Measurements from ENCODE around the gene INF2.
A peak's percentile ranks its signal among the peaks of the same experiment; 100 is the strongest.

INF2 gene

DNA sequence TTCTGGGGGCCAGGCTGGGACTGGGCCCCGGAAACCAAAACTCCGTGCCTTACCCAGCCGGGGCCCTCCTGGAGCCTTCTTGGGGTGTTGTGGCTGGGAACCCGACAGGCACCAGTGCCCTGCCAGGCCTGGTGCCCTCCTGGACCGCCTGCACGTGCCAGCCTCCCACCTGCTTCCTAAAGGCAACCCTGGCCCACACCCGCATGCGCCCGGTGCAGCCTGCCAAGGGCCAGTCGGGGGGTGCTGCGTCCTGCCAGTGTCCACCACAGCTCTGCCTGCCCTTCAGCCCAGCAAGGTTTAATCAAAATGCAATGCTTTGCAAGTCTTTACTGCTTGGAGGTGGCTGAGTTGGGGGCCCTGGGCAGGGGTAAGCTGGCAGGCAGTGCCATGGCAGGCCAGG is 29.5 kb downstream of the INF2 start:
- Histone ChIP-seq H3K4me3 (ENCODE audit: low read depth in 1 of 2, low read length in 1 of 2) (no peak overlapping the region), H3K4me1 (ENCODE audit: control insufficient read depth in 1 of 2, insufficient read depth in 1 of 2, low read depth in 1 of 2, low read length in 1 of 2) (peaks cover 7 to 13% of the 10 kb centered on the region in 2 experiments), H3K27ac (no peak overlapping the region), H3K9me3 (no peaks in the 10 kb centered on the region), H3K27me3 (peaks cover 9% of the 10 kb centered on the region), H3K36me3 (no peaks in the 10 kb centered on the region)
- TF ChIP-seq, protein P1, sequence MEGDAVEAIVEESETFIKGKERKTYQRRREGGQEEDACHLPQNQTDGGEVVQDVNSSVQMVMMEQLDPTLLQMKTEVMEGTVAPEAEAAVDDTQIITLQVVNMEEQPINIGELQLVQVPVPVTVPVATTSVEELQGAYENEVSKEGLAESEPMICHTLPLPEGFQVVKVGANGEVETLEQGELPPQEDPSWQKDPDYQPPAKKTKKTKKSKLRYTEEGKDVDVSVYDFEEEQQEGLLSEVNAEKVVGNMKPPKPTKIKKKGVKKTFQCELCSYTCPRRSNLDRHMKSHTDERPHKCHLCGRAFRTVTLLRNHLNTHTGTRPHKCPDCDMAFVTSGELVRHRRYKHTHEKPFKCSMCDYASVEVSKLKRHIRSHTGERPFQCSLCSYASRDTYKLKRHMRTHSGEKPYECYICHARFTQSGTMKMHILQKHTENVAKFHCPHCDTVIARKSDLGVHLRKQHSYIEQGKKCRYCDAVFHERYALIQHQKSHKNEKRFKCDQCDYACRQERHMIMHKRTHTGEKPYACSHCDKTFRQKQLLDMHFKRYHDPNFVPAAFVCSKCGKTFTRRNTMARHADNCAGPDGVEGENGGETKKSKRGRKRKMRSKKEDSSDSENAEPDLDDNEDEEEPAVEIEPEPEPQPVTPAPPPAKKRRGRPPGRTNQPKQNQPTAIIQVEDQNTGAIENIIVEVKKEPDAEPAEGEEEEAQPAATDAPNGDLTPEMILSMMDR (IDR thresholded peaks at IDR 0.05): no peak

DNA sequence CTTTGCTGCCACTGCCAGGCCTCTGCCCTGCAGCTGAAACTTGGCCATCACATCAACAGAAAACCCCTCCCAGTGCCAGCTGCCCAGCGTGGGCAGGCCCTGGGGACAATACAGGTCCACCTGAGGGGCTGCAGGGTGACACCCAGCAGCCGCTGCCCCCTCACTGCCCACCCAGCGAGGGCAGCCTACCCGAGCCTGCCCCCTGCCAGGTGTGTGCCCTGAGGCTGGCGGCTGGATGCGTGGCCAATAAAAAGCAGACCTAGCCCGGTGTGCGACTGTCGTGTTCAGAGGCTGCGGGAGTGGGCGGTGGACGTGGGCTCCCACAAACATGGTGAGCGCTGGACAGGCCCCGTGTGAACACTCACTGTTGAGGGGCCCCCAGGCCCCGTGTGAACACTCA is 29.9 kb downstream of the INF2 start:
- Histone ChIP-seq H3K4me1 (ENCODE audit: control insufficient read depth in 1 of 2, insufficient read depth in 1 of 2, low read depth in 1 of 2, low read length in 1 of 2) (peaks cover 7 to 16% of the 10 kb centered on the region in 2 experiments), H3K27ac (no peak overlapping the region), H3K27me3 (peaks cover 12% of the 10 kb centered on the region), H3K4me3 (ENCODE audit: low read depth in 1 of 2, low read length in 1 of 2) (no peak overlapping the region), H3K36me3 (no peaks in the 10 kb centered on the region), H3K9me3 (no peaks in the 10 kb centered on the region)
- TF ChIP-seq, protein P1 (IDR thresholded peaks at IDR 0.05): no peak

DNA sequence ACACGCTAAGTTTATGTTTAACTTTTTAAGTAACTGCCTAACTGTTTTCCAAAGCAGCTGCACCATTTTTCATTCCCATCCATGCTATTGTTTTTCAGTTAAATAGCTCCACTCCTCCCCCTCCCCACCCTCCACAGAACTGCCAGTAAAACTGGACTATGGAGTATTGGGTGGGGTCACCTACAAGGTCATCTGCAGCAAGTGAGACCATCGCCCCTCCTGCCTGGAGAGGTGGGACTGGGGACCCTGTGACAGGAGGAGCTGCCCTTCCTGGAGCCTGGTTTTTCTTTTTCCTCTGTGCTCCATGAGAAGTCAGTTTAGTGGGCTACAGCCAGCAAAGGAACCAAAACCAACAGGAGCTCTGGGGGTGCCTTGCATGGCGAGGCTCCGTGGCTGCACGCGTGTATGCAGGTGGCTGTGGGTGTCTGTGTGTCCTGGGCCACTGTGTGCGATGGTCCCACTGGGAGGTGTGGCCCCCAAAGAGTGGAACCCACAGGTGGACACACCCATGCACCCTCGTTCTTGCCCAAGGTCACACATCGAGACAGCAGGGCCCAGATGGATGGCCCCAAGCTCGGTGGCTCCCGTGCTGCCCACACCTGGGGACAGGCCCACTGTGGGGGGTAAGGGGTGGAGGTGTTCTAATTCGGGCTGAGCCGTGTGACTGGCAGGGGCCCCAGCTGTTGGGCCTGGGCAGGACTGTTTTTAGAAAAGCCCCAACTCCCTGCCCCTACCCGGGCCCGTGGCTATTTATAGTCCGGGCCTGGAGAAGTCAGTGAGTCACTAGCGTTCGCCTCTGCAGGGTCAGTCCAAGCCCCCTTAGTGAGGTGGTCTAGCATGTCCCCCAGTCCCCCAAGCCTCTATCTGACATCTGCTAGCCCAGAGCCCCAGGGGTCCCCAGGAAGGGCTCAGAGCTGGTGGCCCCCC is 32.4 kb downstream of the INF2 start:
- Histone ChIP-seq H3K36me3 (no peaks in the 10 kb centered on the region), H3K27ac (no peak overlapping the region), H3K4me3 (ENCODE audit: low read depth in 1 of 2, low read length in 1 of 2) (no peak overlapping the region)

DNA sequence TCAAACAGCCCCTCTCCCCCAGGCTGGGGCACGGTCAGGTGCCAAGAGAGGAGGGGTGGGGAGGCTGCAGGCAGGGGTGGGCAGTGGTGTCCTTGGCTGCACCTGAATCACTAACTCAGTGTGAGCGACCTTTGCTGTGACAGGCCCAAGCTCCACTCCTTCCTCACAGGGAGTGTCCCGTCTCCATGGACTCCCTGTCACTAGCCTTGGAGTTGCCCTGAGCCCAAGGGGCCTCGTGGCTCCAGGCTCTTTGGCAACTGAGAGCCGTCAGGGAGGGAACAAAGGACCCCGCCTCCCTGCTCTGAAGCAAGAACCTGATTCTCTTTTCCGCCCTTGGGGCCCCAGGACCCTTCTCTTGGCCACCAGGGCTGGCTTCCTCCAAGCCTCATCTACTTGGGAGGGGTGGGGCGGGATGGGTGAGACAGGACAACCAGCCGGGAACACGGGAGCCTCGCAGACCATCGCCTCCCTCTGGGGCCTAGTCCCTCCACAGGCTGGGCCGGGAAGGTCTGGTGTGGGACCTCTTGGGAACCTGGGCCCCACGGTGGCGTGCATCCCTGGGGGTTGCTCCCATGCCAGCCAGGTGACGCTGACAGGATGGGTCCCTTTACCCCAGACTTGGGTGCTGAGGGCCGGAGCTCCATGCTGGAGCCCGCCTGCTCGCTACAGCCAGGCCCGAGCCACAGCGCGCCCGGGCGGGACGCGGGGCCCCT is 33.7 kb downstream of the INF2 start:
- H3K4me3 ChIP-seq (ENCODE audit: low read depth in 1 of 2, low read length in 1 of 2): peak overlapping the region; percentile 98 to 100

More for the DNA sequence above, 32.4 kb downstream of the INF2 start:
- Histone ChIP-seq H3K9me3 (no peaks in the 10 kb centered on the region), H3K4me1 (ENCODE audit: control insufficient read depth in 1 of 2, insufficient read depth in 1 of 2, low read depth in 1 of 2, low read length in 1 of 2) (peaks cover 12 to 21% of the 10 kb centered on the region in 2 experiments), H3K27me3 (peaks cover 29% of the 10 kb centered on the region)
- TF ChIP-seq, protein P1 (IDR thresholded peaks at IDR 0.05): no peak

DNA sequence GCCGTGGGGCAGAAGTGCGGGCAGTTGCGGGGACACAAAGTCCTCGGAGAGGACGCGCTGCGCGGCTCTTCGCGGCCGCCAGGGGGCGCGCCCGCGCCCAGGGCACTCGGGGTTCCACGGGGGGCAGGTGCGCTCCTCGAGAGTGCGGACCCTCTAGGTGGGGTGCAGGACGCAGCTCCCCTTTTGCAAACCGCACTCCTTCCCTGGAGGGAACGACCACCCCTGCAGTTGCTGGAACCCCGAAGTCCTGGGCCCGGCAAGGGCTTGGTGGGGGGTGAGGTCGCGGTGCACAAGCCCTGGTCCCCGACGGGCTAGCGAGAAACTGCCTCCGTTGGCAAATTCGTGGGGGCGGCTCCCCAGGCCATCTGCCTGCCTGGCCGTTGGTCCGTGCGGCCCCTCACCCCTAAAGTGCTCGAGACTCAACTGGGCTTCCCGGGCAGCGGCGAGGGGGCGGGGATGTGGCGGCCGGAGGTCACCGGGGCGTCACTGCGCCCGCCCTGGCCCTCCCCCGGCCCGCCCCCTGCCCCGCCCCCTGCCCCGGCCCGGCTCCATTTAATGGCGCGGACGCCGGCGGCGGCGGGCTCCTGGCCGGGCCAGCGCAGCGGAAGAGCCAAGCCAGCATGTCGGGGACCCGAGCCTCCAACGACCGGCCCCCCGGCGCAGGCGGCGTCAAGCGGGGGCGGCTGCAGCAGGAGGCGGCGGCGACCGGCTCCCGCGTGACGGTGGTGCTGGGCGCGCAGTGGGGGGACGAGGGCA is 34.4 kb downstream of the INF2 start, which contains the start of gene ADSS1:
Gene ADSS1 (plus strand): TSS at position 579 of the 756 bp plus-strand sequence. CDS start 42 bp downstream, at position 621.
- no peaks in the 10 kb centered on the region for H3K9me3 ChIP-seq
- peak within 1 kb of the TSS; percentile 41 for H3K27ac ChIP-seq

More for the DNA sequence above, 33.7 kb downstream of the INF2 start:
- TF ChIP-seq, protein P1 (IDR thresholded peaks at IDR 0.05): no peak
- Histone ChIP-seq H3K4me1 (ENCODE audit: control insufficient read depth in 1 of 2, insufficient read depth in 1 of 2, low read depth in 1 of 2, low read length in 1 of 2) (peaks cover 12 to 21% of the 10 kb centered on the region in 2 experiments), H3K36me3 (no peaks in the 10 kb centered on the region), H3K27ac (peak overlapping the region; percentile 41), H3K27me3 (peaks cover 36% of the 10 kb centered on the region), H3K9me3 (no peaks in the 10 kb centered on the region)

More for the DNA sequence above, 34.4 kb downstream of the INF2 start, which contains the start of gene ADSS1:
- Histone ChIP-seq H3K4me3 (ENCODE audit: low read depth in 1 of 2, low read length in 1 of 2) (peak within 1 kb of the TSS; percentile 98 to 100), H3K36me3 (no peaks in the 10 kb centered on the region), H3K4me1 (ENCODE audit: control insufficient read depth in 1 of 2, insufficient read depth in 1 of 2, low read depth in 1 of 2, low read length in 1 of 2) (peaks cover 12 to 21% of the 10 kb centered on the region in 2 experiments), H3K27me3 (peaks cover 36% of the 10 kb centered on the region)
- TF ChIP-seq, protein P1 (IDR thresholded peaks at IDR 0.05): peak; percentile 89

Measured in neutrophil (primary cell).